ENCODE data around the gene CDH4.

The CDH4 gene

GRCh38 chr20:61948586-61949362, 696.7 kb downstream of the CDH4 start:
- no peaks in the 10 kb centered on the region for H3K36me3 ChIP-seq (ENCODE audit: low read length)
- no peak overlapping the region for H3K4me3 ChIP-seq (ENCODE audit: insufficient read depth, low read length, poor library complexity, severe bottlenecking)
- no peaks in the 10 kb centered on the region for H3K79me2 ChIP-seq (ENCODE audit: insufficient read depth, low read length)
- H3K9me2 ChIP-seq (replicated peaks; ENCODE audit: insufficient read depth, low read length): no peaks in the 10 kb centered on the region
- no peak for TF ChIP-seq EZH2phosphoT487 (conservative IDR thresholded peaks at IDR 0.05; ENCODE audit: low read length)
- TF ChIP-seq CTCF (IDR thresholded peaks at IDR 0.05; ENCODE audit: insufficient read depth, low read length, poor library complexity, severe bottlenecking): no peak
- no peak overlapping the region for H2AFZ ChIP-seq (ENCODE audit: low read depth, low read length, severe bottlenecking)
- H3K4me2 ChIP-seq (ENCODE audit: low read depth, low read length, poor library complexity, severe bottlenecking): no peak overlapping the region
- no peak overlapping the region for H3K9ac ChIP-seq (ENCODE audit: low read length)
- no peaks in the 10 kb centered on the region for H3K9me3 ChIP-seq (ENCODE audit: insufficient read depth, low read length)
- no peaks in the 10 kb centered on the region for H3K27me3 ChIP-seq (ENCODE audit: low read length)
- H3F3A ChIP-seq (ENCODE audit: insufficient read depth): no peaks in the 10 kb centered on the region
- H4K20me1 ChIP-seq (ENCODE audit: low read depth, low read length): no peaks in the 10 kb centered on the region
- H3K27ac ChIP-seq (ENCODE audit: low read depth, low read length): no peak overlapping the region

- H3K36me3 ChIP-seq (ENCODE audit: low read length): no peaks in the 10 kb centered on the region
- no peak overlapping the region for H2AFZ ChIP-seq (ENCODE audit: low read depth, low read length, severe bottlenecking)
- no peaks in the 10 kb centered on the region for H3K9me3 ChIP-seq (ENCODE audit: insufficient read depth, low read length)
- no peaks in the 10 kb centered on the region for H3F3A ChIP-seq (ENCODE audit: insufficient read depth)
- H3K27ac ChIP-seq (ENCODE audit: low read depth, low read length): no peak overlapping the region
- no peak overlapping the region for H3K4me3 ChIP-seq (ENCODE audit: insufficient read depth, low read length, poor library complexity, severe bottlenecking)
- H3K4me2 ChIP-seq (ENCODE audit: low read depth, low read length, poor library complexity, severe bottlenecking): no peak overlapping the region
- TF ChIP-seq EZH2phosphoT487 (conservative IDR thresholded peaks at IDR 0.05; ENCODE audit: low read length) (no peak), CTCF (IDR thresholded peaks at IDR 0.05; ENCODE audit: insufficient read depth, low read length, poor library complexity, severe bottlenecking) (no peak)
- no peaks in the 10 kb centered on the region for H3K9me2 ChIP-seq (replicated peaks; ENCODE audit: insufficient read depth, low read length)
- H3K9ac ChIP-seq (ENCODE audit: low read length): no peak overlapping the region
- H3K27me3 ChIP-seq (ENCODE audit: low read length): no peaks in the 10 kb centered on the region
- no peaks in the 10 kb centered on the region for H4K20me1 ChIP-seq (ENCODE audit: low read depth, low read length)
- no peaks in the 10 kb centered on the region for H3K79me2 ChIP-seq (ENCODE audit: insufficient read depth, low read length)
These were observed 697.3 kb downstream of the CDH4 start for GRCh38 chr20:61949363-61949713.

GRCh38 chr20:61949714-61950640, 697.9 kb downstream of the CDH4 start:
- H3K27me3 ChIP-seq (ENCODE audit: low read length): no peaks in the 10 kb centered on the region
- no peak overlapping the region for H3K4me3 ChIP-seq (ENCODE audit: insufficient read depth, low read length, poor library complexity, severe bottlenecking)
- H3K27ac ChIP-seq (ENCODE audit: low read depth, low read length): no peak overlapping the region
- no peaks in the 10 kb centered on the region for H3F3A ChIP-seq (ENCODE audit: insufficient read depth)
- H3K9ac ChIP-seq (ENCODE audit: low read length): no peak overlapping the region
- no peaks in the 10 kb centered on the region for H3K9me2 ChIP-seq (replicated peaks; ENCODE audit: insufficient read depth, low read length)
- no peak overlapping the region for H3K4me2 ChIP-seq (ENCODE audit: low read depth, low read length, poor library complexity, severe bottlenecking)
- no peaks in the 10 kb centered on the region for H4K20me1 ChIP-seq (ENCODE audit: low read depth, low read length)
- no peaks in the 10 kb centered on the region for H3K36me3 ChIP-seq (ENCODE audit: low read length)
- no peaks in the 10 kb centered on the region for H3K9me3 ChIP-seq (ENCODE audit: insufficient read depth, low read length)
- H3K79me2 ChIP-seq (ENCODE audit: insufficient read depth, low read length): no peaks in the 10 kb centered on the region
- TF ChIP-seq CTCF (IDR thresholded peaks at IDR 0.05; ENCODE audit: insufficient read depth, low read length, poor library complexity, severe bottlenecking): no peak
- no peak for TF ChIP-seq EZH2phosphoT487 (conservative IDR thresholded peaks at IDR 0.05; ENCODE audit: low read length)
- no peak overlapping the region for H2AFZ ChIP-seq (ENCODE audit: low read depth, low read length, severe bottlenecking)
